ENCODE results near the gene IKBKG.
"Not testable (repeated sequence)": the region's sequence is repeated elsewhere in the genome, so short reads cannot be mapped to it uniquely, and the experiment has no call there.

IKBKG gene

DNA sequence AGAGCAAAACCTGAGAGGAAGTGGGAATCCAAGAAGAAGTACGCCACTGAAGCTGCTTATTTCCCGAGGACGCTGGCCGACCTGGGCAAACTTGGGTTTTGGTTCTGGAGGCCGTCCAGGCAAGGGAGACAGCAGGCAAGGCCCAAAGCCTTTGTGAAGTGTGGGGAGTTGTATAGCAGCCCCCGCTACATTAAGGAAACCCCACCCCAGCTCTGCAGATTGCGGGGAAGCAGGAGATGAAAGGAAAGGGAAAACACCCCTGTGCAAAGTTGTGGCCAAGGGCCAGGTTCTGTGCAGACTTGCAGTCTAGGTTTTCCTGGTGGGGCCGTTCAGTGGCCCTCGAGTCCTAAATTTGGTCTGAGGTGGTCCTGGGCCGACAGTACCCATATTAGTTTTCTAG, 25.6 kb downstream of the IKBKG start:
- H3K4me3 ChIP-seq (ENCODE audit: control insufficient read depth, low read depth, low read length); DNase-seq (ENCODE audit: low read depth): not testable (repeated sequence)

DNA sequence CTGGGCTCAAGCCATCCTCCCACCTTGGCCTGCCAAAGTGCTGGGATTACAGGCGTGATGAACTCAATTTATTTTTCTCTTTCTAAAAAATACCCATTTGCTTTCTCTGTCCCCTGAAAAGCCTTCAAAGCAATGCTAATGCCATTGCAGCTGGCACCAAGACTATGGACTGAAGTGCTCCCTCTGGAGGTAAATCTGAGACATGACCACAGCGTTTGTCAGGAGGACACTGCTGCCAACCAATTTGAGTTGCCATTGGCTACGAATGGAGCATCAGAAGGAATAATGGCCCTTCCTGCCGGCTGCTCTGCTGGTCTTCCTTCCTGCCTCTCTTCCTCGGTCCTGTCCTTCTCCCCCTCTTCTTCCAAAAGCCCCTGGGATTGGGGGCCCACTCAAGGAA, 27.7 kb downstream of the IKBKG start:
- not testable (repeated sequence) for DNase-seq (ENCODE audit: low read depth)

DNA sequence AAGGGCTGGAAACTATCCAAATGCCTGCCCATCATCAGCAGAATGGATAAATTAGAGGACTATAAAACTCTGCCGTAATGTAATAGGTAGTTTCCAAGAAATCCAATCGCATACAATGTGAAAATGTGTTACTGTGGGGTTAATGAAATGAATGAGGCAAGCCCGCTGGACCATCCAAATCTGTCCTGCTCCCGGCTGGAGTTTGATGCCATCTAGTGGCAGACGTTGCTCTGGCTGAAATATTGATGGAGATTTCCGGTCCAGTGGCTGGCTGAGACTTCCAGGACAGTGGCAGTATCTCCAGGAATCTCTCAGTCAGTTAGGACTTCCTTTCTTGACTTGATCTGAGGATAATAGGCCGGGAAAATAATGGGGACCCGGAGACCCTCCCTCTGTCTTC, 35.6 kb downstream of the IKBKG start:
- not testable (repeated sequence) for DNase-seq (ENCODE audit: low read depth)

More for the DNA sequence above, 27.7 kb downstream of the IKBKG start:
- H3K4me3 ChIP-seq (ENCODE audit: control insufficient read depth, low read depth, low read length) = not testable (repeated sequence)

DNA sequence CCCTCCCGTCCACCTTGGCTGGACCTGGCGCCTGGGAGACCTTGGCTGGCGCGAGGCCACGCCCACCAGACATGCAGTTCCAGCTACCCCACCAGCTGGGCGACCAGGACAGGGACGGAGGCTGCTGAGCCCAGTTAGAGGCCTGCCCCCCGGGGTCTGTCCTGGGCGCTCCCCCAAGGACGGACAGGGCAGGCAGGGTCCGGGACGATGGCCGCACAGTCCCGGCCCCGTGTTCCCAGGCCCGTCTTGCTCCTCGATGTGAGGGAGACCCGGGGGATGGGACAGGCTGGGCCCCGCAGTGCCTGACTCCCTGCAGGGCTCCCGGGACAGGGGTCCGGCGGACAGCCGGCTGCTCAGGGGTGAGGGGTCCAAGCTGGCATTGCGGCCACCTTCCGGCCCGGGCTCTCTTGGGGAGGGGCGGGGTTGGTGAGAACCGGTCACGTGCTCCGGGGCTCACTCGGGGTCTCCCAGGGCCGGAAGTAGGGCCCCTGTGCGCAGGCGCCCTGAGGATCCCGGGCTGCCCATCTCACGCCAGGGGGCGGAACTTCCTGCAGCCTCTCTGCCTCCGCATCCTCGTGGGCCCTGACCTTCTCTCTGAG, 37.3 kb downstream of the IKBKG start, which contains the start of gene CTAG1A:
CTAG1A (plus strand) TSS at position 549 of the 599 bp plus-strand sequence. CDS start 74 bp downstream, outside the sequence.
- DNase-seq (ENCODE audit: low read depth) = not testable (repeated sequence)

More for the DNA sequence above, 35.6 kb downstream of the IKBKG start:
- not testable (repeated sequence) for H3K4me3 ChIP-seq (ENCODE audit: control insufficient read depth, low read depth, low read length)

DNA sequence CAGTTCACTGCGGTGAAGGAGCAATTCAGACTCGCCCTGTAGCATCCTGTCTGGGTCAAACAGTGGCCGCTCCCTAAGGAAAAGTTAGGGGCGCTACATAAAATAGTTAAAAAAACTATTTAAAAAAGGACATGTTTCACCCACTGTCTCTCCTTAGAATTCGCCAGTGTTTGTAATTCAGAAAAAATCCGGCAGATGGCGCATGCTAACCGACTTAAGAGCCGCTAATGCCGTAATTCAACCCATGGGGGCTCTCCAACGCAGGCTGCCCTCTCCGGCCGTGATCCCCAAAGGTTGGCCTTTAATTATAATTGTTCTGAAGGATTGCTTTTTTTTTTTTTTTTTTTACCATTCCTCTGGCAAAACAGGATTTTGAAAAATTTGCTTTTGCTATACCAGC, 43.0 kb downstream of the IKBKG start:
- DNase-seq (ENCODE audit: low read depth); H3K4me3 ChIP-seq (ENCODE audit: control insufficient read depth, low read depth, low read length): not testable (repeated sequence)

More for the DNA sequence above, 37.3 kb downstream of the IKBKG start, which contains the start of gene CTAG1A:
- not testable (repeated sequence) for H3K4me3 ChIP-seq (ENCODE audit: control insufficient read depth, low read depth, low read length)

DNA sequence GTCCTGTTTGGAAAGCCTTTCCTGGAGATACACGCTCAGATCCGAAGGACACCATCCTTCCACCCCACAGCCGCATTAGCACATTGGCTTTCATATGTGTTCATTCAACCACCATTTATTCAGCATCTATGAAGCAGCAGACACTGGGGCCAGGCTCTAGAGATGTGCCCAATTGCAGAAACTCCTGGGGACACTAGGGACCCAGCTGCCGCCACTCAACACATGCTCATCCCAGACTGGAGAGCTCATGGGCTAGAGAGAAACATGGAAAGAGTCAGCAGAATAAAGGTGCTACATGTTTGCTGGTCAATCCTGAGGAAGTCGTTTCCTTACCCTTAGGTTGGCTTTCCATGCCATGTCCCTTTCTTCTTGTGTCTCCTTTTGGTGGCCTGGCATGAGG, 45.1 kb downstream of the IKBKG start:
- no peak overlapping the region for H3K4me3 ChIP-seq (ENCODE audit: control insufficient read depth, low read depth, low read length)
- no peak for DNase-seq (ENCODE audit: low read depth)
- TF ChIP-seq CTCF (conservative IDR thresholded peaks at IDR 0.05; ENCODE audit: control insufficient read depth, insufficient read depth, low read depth, low read length) = no peak

GRCh38 chrX:154593201-154593600, 45.8 kb downstream of the IKBKG start:
- H3K4me3 ChIP-seq (ENCODE audit: control insufficient read depth, low read depth, low read length) = no peak overlapping the region
- no peak for TF ChIP-seq CTCF (conservative IDR thresholded peaks at IDR 0.05; ENCODE audit: control insufficient read depth, insufficient read depth, low read depth, low read length)
- no peak for DNase-seq (ENCODE audit: low read depth)

DNA sequence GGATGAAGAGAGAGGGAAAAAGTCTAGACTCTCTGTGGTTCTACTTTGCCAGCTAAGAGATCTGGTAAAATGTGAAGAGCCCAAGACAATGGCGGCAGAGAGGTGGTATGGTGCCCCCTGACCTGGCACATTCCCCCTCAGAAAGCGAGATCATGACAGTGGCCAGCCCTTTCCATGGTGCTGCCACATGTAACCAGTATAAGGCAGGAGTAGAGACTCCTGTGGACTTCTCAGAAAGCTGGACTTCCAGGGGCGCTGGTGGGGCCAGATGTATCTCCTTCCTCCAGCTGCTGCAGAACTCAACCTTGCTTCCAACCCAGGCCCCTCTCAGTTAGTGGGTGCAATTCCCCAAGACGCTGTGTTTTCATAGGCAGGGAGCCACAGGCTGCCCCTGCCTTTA, 47.1 kb downstream of the IKBKG start:
- DNase-seq (ENCODE audit: low read depth) = no peak
- no peak overlapping the region for H3K4me3 ChIP-seq (ENCODE audit: control insufficient read depth, low read depth, low read length)
- TF ChIP-seq CTCF (conservative IDR thresholded peaks at IDR 0.05; ENCODE audit: control insufficient read depth, insufficient read depth, low read depth, low read length) = no peak

DNA sequence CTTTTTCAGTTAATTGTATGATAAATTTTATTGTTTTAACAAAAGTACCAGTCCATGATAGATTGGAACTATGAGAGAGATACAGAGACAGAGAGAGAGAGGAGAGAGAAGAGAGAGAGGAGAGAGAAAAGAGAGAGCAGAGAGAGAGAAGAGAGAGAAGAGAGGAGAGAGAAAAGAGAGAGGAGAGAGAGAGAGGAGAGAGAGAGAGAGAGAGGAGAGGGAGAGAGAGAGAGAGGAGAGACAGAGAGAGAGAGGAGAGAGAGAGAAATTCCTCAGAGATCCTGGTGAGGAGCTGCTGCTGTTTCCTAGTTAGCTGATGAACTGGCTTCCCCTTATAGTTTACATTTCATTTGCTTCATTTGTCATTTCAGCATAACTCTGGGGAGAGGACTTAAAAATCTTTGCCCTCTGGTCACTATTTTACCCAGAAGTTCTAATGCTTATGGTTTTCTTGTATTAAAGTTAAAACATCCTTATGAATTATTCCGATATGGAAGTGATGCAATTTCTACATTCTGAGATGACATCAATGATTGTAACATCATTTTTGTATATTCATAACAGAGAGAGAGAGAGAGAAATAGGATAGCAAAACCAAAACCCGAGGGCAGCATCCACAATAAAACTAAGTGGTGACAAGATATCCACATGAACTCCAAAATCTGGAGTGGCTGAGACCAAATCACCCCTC, 48.3 kb downstream of the IKBKG start:
- H3K4me3 ChIP-seq (ENCODE audit: control insufficient read depth, low read depth, low read length) = no peak overlapping the region
- DNase-seq (ENCODE audit: low read depth) = no peak
- TF ChIP-seq CTCF (conservative IDR thresholded peaks at IDR 0.05; ENCODE audit: control insufficient read depth, insufficient read depth, low read depth, low read length) = no peak

Data from fibroblast of mammary gland (primary cell).